DND-41 (cell line): ENCODE results near the gene GAS7.

Experiments used
- EZH2 ChIP-seq: IDR thresholded peaks from 3 replicates; pipeline ENCODE4 v1.6.1; 2012; ENCODE audit warnings: borderline replicate concordance, low read depth, mild to moderate bottlenecking, moderate library complexity, low read length, inconsistent platforms; ENCODE audit not compliant: severe bottlenecking
- TF ChIP-seq, protein P1 (sequence below): IDR thresholded peaks from 2 replicates; pipeline ENCODE4 v1.5.1; 2012; ENCODE audit warnings: borderline replicate concordance, low read length, moderate library complexity, mild to moderate bottlenecking; ENCODE audit not compliant: poor library complexity, severe bottlenecking; ENCODE audit errors: extremely low read depth

DNA sequence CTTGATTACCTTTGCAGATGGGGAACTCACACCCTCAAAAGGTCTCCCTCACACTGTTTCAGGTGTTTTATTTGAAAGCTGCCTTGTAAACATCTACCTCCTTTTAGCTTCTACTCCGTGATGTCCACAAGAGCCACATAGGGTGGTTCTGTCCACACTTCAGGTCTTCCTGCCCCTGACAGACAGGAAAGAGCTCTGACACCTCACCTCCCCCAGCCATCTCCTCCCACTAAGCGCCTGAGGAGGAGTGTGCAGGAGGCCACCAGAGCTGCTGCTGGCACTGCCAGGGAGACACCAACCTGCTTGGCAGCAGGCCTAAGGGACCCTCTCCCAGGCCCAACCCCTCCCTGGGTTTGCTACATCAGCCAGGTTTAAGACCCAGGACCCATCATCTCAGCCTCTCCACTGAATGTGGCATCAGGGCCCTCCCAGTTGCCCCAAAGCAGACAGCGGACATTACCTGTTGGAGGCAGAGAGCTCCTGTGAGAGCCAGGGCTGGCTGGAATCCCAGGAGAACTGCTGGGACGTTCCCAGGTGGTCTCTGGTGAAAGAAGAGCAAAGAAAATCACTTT lies 217.0 kb downstream of the GAS7 start:
- TF ChIP-seq, protein P1, sequence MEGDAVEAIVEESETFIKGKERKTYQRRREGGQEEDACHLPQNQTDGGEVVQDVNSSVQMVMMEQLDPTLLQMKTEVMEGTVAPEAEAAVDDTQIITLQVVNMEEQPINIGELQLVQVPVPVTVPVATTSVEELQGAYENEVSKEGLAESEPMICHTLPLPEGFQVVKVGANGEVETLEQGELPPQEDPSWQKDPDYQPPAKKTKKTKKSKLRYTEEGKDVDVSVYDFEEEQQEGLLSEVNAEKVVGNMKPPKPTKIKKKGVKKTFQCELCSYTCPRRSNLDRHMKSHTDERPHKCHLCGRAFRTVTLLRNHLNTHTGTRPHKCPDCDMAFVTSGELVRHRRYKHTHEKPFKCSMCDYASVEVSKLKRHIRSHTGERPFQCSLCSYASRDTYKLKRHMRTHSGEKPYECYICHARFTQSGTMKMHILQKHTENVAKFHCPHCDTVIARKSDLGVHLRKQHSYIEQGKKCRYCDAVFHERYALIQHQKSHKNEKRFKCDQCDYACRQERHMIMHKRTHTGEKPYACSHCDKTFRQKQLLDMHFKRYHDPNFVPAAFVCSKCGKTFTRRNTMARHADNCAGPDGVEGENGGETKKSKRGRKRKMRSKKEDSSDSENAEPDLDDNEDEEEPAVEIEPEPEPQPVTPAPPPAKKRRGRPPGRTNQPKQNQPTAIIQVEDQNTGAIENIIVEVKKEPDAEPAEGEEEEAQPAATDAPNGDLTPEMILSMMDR = no peak
- no peak for TF ChIP-seq EZH2
